GM18517 (cell line): ENCODE results near the gene TIRAP.

ENCODE experiments used
- ATAC-seq: cut with Tn5 transposase; IDR thresholded peaks from one replicate; pipeline ENCODE4 v1.9.1; 2021; ENCODE audit warnings: mild to moderate bottlenecking, moderate library complexity; ENCODE audit not compliant: unreplicated experiment

The TIRAP gene

DNA sequence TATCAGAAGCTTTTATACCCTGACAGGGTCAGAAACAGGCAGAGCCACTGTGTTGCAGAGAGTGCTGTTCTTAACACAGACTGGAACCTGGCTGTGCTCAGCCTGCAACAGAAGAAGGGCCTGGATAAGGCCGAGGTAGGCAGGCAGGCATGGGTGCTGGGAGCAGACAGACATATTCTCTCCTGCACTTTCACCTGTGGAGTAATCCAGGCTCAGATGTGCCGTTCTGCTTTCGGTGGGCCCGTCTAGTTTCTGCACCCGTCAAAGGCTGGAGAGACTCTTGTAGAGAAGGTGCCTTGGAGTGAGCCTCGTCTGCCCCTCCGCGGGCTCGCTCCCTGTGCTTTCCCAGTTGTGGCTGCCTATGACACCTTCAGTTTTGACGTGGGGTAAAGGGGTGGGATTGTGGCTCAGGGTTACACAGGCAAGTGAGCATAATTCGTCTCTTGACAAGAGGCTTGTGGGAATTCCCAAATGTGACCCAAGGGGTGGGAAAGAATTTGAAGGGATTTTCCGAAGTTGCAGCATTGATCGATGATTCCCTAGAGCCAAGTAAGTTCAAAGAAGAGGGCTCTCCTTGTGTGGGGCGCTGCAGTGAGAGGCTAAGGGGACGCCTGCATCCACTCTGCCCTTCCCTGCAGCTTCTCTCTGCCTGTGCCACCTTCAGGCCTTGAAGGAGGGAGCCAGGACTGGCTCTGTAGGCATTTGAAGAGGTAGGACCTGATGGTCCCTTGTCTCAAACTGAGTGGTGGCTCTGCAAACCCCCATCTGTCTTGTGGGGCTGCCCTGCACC, 56.4 kb downstream of the TIRAP start:
- ATAC-seq = no peak

DNA sequence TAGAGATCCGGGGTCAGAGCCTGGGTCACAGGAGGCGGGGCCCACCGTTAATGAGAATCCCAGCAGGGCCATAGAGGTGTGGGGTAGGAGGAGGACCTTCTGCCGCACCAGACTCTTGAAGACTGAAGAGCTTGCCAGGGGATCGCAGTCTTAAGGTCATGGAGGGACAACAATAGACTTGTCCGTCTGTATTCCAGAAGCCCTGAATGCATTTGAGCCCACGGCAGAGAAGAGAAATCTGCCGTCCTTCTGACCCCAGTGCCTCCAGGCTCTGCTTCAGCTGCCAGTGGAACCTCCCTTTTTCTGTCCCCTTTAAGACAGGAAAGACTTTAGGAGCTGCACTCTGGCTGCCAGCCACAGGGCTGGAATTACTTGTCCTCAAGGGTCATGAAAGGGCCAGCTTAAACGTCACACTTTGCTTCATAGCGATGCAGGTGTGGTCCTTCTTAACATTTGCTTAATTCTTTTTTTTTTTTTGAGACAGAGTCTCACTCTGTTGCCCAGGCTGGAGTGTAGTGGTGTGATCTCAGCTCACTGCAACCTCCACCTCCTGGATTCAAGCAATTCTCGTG, 57.1 kb downstream of the TIRAP start:
- no peak for ATAC-seq

DNA sequence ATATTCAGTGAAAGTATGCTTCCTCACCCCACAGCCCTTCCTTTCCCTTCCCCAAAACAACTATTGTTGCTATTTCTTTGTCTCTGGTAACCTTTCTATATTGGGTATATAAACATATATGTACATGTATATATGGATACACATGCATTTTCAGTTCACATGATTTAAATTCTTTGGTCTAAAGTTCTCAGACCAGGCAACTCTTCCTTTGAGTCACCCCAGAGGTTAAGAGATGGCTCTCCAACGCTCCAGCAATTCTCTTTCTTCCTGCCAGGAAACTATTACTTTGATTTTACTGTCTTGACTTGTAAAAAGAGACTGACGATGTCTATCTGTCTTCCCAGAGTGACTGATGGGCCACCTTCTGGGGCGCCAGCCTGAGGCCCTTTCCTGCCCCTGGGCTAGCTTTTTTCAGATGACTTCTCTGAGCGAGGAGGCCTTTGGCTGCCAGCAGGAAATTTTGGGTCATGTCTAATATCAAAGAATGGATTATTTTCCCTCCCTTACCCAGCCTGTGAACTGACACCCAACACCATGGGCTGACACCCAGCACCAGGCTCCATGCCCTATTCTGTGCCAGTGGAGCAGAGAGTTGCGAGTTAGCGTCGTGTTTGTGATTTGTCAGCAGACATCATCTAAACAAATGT, 58.2 kb downstream of the TIRAP start:
- ATAC-seq = no peak

DNA sequence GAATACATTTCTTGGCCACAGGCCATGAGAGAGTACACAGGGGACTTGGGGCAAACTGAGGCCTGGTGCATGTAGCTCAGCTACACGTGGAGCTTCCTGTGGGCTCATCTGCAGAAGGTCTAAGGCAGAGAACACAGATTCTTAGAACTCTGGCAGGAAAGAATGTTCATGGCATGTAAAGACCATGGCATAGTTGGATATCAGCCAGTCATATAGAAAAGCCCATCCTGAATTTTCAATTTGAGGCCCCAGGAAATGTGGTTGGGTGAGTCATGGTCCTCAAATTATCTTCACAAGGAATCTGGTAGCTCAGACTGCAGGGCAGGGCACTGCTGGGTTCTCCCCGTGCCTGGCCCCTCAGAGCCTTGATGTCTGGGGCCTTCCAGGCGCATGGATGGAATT, 58.9 kb downstream of the TIRAP start:
- ATAC-seq = no peak

DNA sequence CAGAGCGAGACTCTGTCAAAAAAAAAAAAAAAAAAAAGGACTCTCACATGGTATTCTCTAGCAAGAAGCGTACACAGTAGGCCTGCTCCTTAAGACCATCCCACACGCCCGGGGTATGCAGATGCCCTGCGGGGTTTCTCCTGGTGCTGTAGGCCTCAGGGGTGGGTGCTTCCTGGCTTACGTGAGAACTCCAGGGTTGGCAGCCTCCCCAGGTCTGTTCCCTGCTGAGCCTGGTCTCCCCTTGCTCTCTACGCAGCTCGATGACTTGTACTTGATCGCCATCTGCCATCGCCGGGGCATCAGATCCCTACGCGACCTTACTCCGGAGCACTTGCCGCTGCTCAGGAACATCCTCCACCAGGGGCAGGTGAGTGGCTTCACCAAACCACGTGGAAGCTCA, 60.2 kb downstream of the TIRAP start:
- no peak for ATAC-seq
